NCI-H524 treated with DMSO at 0.1 percent for 48 hours (cell line): ENCODE results near the gene PDGFC.

Experiments
- DNase-seq: peaks from one replicate; lab custom pipeline; 2025; lab: John Stamatoyannopoulos, UW

The PDGFC gene

DNA sequence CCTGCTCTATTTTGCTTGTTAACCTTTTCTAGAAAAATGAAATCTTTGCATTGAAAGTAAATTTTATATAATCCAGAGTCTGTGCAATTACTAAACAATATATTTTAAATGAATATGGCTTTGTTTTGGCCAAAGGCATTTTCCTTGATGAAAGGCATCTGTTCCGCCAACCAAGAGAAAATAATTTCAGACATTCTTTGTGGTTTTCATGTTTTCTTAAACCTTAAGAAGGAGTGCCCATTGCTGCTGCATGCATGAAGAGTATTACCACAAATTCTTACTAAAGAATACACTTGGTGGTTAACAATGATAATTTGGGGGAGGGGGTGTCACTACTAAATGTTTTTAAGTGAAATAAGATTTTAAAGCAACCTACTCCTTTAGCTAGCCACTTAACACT is 2.7 kb upstream of the PDGFC start:
- DNase-seq, result no peak

DNA sequence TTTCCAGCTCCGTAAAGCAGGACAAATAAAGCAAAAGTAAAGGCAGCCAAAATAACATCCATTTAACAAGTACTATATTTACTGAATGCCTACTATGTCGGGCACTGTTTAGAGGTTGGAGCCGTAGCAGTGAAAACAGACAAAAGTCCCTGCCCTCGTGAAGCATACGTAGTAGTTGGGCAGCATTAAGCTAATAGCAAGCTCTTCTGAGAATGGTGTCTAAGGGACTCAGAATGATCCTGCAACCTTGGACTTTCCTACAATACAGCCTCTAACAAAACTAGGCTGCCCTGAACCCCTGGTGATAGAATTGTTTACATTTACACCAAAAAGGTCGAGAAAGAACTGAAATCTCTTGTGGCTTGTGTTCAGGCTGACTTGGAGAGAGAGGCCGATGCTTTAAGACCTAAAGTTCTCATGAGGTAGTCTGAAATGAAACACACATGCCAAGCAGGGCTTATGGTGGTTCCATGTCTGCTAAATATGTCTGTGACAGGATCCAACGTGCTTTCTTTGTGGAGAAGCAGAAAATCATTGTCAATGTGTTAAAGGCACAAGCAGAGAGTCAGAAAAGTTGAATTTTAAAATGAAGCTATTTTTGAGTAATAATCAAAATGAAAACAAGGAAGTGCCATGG is 898 bp upstream of the PDGFC start:
- DNase-seq, result no peak

DNA sequence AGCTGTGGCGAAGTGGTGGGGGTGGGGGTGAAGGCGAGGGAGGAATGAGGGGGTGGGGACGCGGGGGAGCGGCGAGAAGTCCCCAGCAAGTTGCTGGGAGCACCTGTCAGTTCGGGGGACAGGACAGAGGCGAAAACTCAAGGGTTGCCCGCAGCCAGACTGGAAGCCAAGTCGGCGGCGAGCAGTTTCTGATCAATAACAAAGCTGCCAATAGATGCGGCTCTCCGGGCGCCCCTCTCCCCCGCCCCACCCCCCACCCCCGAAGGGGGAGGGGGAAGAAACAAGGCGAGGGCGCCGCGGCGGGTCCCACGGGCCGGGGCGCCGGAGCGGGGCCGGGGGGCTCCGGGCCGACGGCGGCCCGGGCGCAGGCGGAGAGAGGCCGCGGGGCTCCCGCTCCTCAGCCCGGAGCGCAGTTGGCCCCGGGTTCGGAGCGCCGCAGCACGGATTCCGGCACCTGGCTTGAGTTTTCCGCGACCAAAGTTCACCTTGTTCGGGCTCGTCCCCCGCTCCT is 379 bp downstream of the PDGFC start:
- DNase-seq, result no peak

DNA sequence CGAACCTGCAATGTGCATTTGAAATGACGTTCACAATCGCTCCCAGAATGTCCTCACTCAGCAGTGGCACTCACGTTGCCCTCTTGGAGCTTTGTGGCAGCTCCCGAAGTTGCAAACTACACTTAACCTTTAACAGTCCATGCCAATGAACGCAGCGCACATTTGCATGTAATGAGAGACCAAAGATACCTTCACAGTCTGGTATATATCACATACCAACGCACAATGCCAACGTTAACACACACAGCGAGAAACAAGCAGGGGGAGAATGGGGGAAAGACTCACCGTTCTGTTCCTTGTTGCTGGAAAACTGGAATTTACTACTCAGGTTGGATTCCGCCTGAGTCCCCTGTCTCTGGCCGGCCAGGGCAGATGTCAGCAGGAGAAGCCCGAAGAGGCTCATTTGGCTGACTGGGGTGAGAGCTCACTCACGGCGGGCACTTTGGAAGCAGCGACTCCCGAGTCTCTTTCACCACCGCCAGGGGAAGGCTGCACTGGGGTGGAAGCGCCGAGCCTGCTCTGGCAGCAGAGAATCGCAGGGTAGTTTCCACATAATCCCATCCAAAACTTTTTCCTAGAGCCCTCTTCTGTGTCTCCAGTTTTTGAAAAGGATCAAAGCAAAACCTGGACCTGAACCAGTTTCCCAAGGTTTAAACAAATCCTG is 966 bp downstream of the PDGFC start:
- no peak for DNase-seq

DNA sequence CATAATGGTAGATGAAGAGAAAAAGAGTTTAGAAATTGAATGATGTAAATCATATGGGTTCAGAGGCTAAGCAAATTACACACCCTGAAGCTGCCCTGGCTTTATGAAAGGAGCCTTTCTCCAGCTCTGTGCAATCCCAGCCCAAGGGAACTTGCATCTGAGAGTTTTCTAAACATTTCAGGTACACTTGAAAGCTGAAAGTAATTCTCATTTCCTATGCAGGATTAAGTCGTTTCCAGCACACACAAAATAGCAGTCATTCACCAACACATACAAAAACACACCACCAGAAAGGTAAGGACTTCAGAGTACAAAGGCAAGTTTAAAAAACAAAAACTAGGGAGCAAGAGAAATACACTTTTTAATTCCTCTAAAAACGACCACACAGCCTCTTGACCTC is 1.7 kb downstream of the PDGFC start:
- DNase-seq, result no peak

DNA sequence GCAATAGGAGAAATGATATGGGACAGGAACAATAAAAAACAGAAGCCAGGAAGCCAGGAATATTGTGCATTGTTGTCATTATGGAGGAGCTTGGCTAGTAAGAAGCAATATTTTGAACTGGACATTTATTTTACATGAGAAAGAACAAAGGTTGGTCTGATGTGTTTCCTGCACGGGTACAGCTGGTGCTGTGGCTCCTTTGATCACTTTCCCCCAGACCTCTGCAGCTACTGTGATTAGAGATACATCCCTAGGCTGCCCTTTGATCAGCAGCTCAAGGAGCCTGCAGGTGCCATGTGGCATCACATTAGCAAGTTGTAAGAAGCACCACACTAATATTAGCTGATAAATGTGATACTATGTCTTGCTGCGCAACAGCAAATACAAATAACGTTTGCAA is 2.5 kb downstream of the PDGFC start:
- no peak for DNase-seq

DNA sequence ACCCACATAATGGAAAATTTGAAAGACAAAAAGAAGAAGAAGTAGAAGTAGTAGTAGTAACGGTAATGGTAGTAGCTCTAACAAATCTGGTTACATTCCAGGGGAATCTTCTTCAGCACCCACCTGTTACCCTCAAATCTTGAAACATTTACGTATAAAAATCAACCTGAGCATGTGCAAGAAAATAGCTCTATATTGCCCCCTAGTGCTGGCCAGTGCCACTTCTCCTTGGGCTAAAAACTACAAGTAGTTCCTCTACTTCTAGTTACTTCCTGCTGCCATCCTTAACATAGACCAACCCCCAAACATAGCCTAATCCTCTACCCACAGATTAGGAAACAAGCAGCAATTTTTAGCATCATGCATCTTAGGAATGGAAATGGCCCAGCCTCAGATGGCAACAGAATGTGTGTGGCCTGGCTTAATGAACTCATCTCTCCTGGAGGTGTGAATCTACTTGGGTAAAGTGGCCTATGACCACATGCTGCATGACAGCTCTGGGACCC is 3.1 kb downstream of the PDGFC start:
- DNase-seq, result peak; percentile 26

DNA sequence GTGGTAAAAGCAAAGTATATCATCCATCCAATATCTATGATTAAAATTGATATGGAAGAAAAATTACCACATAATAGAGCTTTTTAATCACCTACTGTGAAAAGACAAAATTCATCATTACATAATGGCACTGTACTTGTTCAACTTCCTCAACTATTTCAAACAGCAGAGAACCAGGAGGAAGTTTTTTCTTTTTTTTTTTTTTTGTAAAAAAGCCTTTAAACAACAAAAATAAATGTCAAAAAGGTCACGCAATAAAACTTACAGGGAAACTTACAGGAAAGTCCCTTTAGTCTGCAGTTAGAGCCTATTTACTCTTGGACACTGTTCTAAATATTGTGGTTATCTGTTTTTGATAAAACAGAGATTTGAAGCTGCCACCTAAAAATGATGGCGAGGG is 4.8 kb downstream of the PDGFC start:
- no peak for DNase-seq

DNA sequence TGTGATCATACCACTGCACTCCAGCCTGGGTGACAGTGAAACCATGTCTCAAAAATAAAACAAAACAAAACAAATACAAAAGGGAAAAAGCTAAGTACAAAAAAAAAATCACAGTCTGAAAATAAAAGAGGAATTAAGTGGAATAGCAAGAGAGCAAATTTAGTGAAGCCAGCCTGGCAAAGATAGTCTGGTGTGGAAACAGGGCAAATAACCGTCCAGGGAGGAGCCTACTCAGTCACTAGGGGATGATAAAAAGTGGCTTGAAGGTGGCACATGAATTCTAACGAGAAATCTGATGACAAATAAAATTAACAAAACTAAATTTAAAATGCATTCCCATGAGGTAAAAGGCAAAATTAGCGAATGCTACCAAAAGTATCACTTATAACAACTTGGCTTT is 8.2 kb downstream of the PDGFC start:
- no peak for DNase-seq

DNA sequence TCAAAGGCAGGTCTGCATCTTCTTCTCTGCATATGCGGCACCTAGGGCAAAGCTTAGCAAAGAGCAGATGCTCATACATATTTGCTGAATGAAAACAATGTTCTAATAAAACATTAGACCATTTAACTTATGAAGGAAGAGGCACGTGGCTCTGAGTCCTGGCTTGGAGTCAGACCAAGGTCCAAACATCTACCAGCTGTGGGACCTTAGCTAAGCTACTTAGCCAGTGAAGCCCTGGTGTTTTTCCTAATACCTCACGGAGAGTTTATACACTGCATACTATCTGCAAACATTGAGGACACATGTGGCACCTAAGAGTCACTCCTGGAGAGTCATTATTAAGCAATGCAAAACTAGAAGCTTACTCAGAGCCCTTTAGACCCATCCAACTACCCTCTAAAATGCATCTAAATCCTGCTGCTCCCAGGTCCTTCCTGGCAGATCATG is 9.0 kb downstream of the PDGFC start:
- no peak for DNase-seq

DNA sequence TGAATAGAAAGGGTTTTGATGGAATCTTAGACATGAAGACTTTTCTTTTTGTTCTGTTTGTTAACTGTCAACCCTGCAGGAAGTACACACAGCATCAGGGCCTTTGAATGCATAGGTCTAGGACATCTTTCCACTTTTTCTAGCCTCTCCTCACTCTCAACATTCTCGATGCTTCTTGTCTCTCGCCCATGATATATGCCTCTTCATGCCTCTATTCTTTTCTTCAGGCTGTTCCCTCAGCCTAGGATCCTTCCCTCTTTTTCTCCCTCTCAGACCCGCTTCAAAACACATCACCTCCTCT is 9.6 kb downstream of the PDGFC start:
- no peak for DNase-seq

DNA sequence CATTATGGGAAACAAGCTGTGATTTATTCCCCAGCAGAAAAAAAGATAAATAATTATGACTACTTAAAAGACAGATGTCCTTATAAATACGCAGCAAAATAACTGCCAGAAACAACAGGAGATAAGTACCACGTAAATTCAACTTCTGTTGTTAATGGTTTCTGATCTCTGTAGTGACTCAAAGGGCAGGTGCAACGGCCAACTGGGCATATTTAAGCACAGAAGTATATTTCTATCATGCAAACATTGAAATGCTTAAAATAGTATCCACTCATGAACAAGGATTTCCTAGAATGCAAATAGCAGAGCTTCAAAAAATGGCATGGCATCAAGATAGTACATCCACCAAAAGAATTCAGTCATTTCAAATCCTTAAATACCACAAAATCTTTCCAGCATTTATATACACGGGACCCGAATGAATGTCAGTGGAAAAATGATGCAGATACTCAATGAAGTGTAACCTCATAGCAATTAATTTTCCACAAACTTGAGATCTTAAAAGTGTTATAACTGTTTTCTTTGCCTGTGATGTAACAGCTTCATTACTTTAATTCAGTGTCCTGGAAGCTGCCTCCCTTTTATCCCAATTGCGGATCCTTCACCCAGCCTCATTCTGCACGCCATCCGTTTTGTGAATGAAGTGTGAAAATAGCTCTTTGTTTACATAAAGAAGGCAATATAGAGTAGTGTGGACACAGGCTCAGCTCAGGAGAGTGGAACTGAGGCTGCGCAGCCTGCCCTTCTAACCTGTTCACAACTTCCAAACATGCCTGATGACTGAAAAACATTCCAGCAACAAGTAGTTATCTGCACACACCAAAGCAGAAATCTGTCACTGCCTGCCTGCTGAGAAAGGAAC is 10.2 kb downstream of the PDGFC start:
- no peak for DNase-seq

DNA sequence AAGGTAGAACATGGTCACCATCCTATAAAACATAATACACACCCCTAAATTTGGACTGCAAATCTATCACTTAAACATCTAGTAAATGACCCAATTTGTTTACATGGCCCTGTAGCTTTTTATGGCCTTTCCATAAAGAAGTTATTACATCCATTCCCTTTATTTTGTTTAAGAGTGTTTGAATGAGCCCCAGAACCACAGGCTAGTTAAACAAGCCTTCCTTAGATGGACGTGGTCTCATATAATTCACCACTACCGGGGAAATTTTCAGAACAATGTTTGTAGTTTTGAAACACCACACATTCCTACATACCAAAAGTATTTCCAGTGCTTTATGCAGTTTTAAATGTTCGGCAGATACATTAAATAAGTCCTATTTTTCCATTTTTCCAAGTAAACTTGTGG is 12.3 kb downstream of the PDGFC start:
- no peak for DNase-seq

DNA sequence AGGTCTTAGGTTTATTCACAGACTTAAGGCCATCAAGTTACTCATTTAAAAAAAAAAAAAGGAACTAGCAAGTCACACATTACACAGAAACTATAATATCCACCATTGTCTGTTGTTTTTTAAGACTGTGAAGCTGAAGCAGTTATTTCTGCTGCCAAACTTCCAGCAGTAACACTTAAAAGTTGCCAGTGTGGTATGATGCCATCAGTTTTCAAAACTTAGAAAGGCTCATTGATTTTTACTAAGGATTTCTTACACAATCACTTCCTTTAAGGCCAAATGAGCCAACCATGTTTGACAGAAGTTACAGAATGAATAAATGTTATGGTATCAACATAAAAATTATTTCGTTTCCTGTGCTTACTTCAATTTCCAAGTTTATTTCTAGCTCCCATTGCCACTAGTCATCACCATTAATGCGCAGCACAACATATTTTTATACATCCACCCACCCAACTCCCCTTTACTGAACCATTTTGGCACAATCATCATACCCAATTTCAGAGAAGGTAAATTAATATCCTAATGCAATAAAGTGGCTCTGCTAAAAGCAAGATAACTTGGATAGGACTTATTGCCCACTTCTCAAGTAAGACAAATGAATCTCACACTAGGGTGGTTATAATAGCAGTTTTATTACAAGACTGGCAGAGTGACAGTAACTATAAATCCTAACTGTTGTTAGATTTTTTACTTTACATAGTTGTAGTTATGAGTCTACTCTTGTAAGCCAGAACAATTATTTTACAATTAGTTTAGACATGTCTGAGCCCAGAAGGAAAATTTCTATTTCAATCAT is 13.1 kb downstream of the PDGFC start:
- DNase-seq, result no peak

DNA sequence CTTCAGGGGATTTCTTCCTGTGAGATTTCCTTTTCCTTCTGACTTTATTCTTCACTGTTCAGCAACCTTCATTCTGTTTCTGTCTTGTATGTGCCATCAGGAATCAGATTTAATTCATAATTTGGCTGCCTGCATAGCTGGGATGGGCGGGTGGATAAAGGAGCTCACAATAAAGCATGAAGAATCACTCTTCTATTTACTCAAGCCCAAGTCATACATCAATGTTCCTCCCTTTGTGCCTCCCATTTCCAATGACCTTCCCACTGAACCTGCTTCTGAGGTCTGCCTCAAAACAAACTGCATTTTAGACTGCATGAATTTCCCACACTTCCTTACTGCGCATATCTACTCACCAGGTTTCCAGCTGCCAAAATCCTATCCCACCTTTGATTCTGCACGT is 14.0 kb downstream of the PDGFC start:
- DNase-seq, result no peak

DNA sequence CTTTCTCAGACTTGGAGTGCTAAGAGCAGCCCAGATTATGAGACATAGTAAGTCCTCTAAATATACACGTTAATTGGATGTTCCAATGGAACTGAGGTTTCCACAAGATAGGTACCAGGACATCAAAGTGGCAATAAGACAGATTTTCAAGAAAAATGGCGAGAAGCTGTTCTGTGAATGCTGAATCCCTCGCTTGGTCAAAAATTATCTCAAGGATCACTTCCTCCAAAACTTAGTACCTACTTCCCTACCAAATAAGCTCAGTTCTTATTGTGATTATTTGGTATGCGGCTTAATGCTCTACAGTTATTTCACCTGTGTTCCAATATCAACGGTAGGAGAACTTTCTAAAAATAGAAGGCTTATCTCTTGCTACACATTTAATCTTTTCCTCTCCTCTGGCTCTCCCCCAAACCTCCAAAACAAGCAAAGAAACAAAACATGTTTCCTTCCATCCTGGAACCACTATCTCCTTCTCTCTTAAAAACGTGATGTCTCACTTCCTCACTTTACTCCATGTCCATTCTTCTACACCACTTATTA is 14.7 kb downstream of the PDGFC start:
- no peak for DNase-seq

DNA sequence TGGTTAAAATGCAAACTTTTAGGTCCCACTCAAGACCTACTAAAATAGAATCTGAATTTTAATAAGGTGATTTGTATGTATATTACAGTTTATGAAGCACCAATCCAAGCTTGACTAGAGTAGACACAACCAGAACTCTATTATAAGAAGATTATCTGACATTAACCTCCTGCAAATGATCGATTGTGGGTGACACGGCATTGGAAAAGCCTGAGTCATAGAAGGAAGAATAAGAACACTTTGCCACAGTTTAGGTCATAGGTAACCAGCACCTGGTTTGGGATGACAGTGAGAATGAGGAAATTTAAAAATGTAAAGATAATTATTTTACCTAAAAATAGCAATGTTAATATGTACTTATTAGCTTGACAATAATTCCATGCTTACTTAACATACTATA is 15.2 kb downstream of the PDGFC start:
- no peak for DNase-seq

DNA sequence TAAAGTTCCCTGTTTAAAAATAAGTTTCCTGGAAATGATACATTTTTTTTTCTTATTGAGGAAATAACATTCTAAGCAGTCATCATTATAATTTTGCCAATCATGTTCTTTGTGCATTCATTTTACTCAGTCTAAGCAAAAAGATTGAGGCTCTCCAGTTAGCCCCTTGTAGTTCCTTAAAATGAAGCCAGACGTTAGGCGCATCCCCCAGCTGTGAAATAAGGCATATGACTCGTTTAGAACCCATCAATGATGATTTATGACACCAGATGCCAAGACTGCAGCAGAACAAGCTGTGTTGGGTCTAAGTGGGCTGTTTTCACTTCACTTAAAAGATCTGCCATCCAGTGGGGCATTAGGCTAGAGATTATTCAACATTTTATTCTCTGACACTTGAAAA is 17.0 kb downstream of the PDGFC start:
- DNase-seq, result peak; percentile 27

DNA sequence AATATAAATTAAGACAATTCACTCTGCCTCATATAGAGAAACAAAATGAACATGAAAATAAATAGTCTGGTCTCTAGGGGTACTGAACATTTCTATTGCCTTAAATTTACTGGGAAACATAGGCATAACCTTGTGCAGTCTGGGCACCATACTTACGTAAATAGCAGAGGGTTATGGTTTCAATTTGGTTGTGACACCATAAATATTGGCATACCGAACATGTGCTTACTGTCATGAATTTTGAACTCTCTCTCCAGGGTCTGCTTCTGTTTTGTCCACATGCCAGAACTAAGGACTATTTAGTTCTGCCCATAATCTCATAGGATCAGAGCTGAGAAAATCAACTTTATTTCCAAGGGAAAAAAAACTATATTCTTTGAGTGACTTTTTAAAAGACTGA is 17.6 kb downstream of the PDGFC start:
- no peak for DNase-seq

DNA sequence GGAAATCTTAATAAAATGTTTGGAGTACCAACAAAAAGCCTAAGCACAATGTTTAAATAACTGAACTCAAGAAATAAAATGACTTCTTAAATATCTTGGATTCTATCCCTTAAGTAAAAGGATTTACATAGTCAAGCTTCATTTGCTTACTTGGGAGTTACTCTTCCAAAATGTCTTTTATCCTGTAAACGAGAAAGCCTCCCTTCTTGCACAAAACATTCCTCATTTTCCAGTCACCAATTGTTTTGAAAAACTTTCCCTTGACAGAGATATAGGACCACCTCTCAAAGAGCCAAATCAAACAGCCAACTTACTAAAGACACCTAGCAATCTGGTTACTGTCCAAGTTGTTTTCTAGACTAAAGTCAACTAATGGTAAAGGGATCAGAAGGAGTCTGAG is 18.6 kb downstream of the PDGFC start:
- DNase-seq, result no peak

DNA sequence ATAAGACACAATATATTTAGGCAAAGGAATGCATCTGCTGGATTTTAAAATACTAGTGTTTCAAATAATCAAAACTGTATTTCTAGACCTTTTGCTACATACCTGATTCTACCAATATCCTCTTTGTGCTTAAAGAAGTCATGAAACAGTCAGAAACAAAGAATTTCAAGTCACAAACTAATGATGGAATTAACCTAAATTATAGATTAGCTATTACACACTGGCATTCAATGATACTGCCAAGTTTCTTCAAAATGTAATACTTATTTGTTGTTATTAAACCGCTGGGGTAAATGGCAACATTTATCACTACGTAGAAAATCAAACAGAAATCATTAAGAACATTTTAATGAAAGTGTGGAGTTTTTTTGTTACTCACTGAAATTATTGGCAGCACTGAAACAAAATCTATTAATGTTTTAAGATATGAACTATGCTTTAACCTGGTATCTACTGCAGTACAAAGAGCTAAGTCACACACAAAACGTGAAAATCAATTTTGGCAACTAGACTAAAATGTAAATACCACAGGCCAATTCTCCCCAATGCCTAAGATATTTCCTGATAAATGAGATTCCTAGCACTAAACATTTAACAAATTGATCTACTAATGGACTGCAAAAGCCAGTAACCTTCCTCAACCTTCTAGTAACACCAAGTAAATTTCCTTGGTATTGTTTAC is 19.4 kb downstream of the PDGFC start:
- no peak for DNase-seq
